Right lobe of liver (tissue), 6 donors: ENCODE data around the gene CAPN13. TPM values are rescaled to one million over a fixed set of nuclear protein-coding genes. Genes with fewer than 3 reads are reported as not detected.

Source experiments
- ATAC-seq, 4 donors: fragments of 200-7000 bp; cut with Tn5 transposase; one replicate each; pipeline ENCODE4 v1.9.1; 2020; ENCODE audit warnings: mild to moderate bottlenecking in 4 of 4, moderate library complexity in 4 of 4
- DNase-seq, 3 donors: peaks; one replicate each; pipeline ENCODE4 v3.0.0-alpha.2; 2020
- H3K27ac ChIP-seq, 3 donors: fragments of 200-600 bp; one replicate each; pipeline ENCODE4 v1.8.0; 2022
- H3K27me3 ChIP-seq, 2 donors: fragments of 200-600 bp; one replicate each; pipeline ENCODE4 v1.8.0; 2022
- H3K36me3 ChIP-seq, 4 donors: fragments of 200-600 bp; sonication (generic) in 1 of 4; one replicate each; pipeline versions ENCODE4 v1.5.1 to v1.8.0; 2017 to 2022; ENCODE audit warnings: control low read depth in 1 of 4
- H3K4me1 ChIP-seq, 4 donors: fragments of 200-600 bp; sonication (generic) in 1 of 4; one replicate each; pipeline versions ENCODE4 v1.5.1 to v1.8.0; 2017 to 2022; ENCODE audit warnings: control low read depth in 1 of 4
- H3K4me3 ChIP-seq, 3 donors: fragments of 200-600 bp; one replicate each; pipeline ENCODE4 v1.8.0; 2022
- H3K9me3 ChIP-seq, 4 donors: fragments of 200-600 bp; sonication (generic) in 1 of 4; one replicate each; pipeline versions ENCODE4 v1.5.1 to v1.8.0; 2017 to 2022; ENCODE audit warnings: control low read depth in 1 of 4
- CTCF ChIP-seq, 4 donors: fragments of 200-600 bp in 3 of 4; fragments of 450-650 bp in 1 of 4; IDR thresholded peaks; one replicate each; pipeline versions ENCODE4 v1.5.1 to v1.8.0; 2016 to 2022; ENCODE audit warnings: antibody characterized with exemption in 4 of 4, mild to moderate bottlenecking in 2 of 4
- POLR2A ChIP-seq: fragments of 450-650 bp; IDR thresholded peaks from one replicate; pipeline ENCODE4 v1.6.1; 2017; ENCODE audit warnings: antibody characterized with exemption, mild to moderate bottlenecking
- WGBS: methylation state at CpG from one replicate; pipeline ENCODE4 v1.1.6; 2018; ENCODE audit warnings: low coverage, low lambda C conversion rate; ENCODE audit not compliant: insufficient coverage; ENCODE audit errors: missing lambda C conversion rate; 5-methylcytosine and 5-hydroxymethylcytosine counted together
- intact Hi-C, 2 donors: fragments of 100-400 bp; cut with DNase I; formaldehyde crosslinking; loops; one replicate each; pipeline versions ENCODE4 v1.11.2 to v1.14.1; 2022
- total RNA-seq, 6 experiments: library from RNA; depleted of rRNA in 2 of 6; stranded (reverse); fragments of >200 nt in 2 of 6; fragmentation: NEBNext Ultra II Directional in 3 of 6; extraction: Animal tissue kit (Norgen Biotek cat#: 25700) in 3 of 6; gene quantifications; one replicate each; pipeline versions ENCODE4 v1.1.0 to v1.2.4, GENCODE V29; 2016 to 2023
- donor health status: DM: no; HTN: yes; CAD: no.
- donor health status: DM: no; HTN: no; CAD: no.
- donor health status: DM: no; HTN: no; CAD: no.
- donor health status: DM: no; HTN: yes; CAD: no.
- donor health status: DM: no; HTN: yes; CAD: no.

CAPN13 gene
- total RNA-seq, 6 experiments from 2014 or later: 0.09 to 3.8 (median 1.00) TPM; not detected in 2

GRCh38 chr2:30809938-30810337 is 2.7 kb upstream of the CAPN13 start:
- Histone ChIP-seq H3K4me3 (no peak overlapping the region), H3K27me3 (no peaks in the 10 kb centered on the region), H3K27ac (no peak overlapping the region), H3K9me3 (no peaks in the 10 kb centered on the region), H3K4me1 (no peaks in the 10 kb centered on the region), H3K36me3 (no peaks in the 10 kb centered on the region)
- TF ChIP-seq CTCF (IDR thresholded peaks at IDR 0.05): no peak
- no peak for TF ChIP-seq POLR2A
- intact Hi-C loops: no loop called here
- ATAC-seq: no peak
- DNase-seq: no peak
- WGBS: 63% methylated on average over 4 of the region's 4 CpGs

GRCh38 chr2:30808695-30809094 is 1.4 kb upstream of the CAPN13 start:
- no peak for TF ChIP-seq POLR2A
- TF ChIP-seq CTCF (IDR thresholded peaks at IDR 0.05): no peak
- no peak for ATAC-seq

GRCh38 chr2:30803281-30803680 is 4.0 kb downstream of the CAPN13 start:
- no peaks in the 10 kb centered on the region for H3K36me3 ChIP-seq
- no peak for ATAC-seq
- whole genome bisulfite sequencing: 70% methylated on average over 2 of the region's 6 CpGs
- H3K27ac ChIP-seq: peak overlapping the region in 1 of 3 donors; percentile 38
- DNase-seq: no peak
- H3K4me3 ChIP-seq: no peak overlapping the region
- TF ChIP-seq CTCF (IDR thresholded peaks at IDR 0.05): no peak
- TF ChIP-seq POLR2A: no peak
- no peaks in the 10 kb centered on the region for H3K9me3 ChIP-seq
- peaks cover 0 to 14% (median 0%) of the 10 kb centered on the region in 4 donors for H3K4me1 ChIP-seq
- intact Hi-C loops: no loop called here
- H3K27me3 ChIP-seq: no peaks in the 10 kb centered on the region

More at GRCh38 chr2:30808695-30809094, 1.4 kb upstream of the CAPN13 start:
- intact Hi-C loops: no loop called here
- no peaks in the 10 kb centered on the region for H3K9me3 ChIP-seq
- H3K36me3 ChIP-seq: no peaks in the 10 kb centered on the region
- no peak overlapping the region for H3K27ac ChIP-seq
- peaks cover 0 to 8% (median 0%) of the 10 kb centered on the region in 4 donors for H3K4me1 ChIP-seq
- no peaks in the 10 kb centered on the region for H3K27me3 ChIP-seq
- DNase-seq: no peak
- no peak overlapping the region for H3K4me3 ChIP-seq
- WGBS: 90% methylated on average over 2 of the region's 4 CpGs

GRCh38 chr2:30802611-30803010 is 4.6 kb downstream of the CAPN13 start:
- TF ChIP-seq POLR2A (no peak), CTCF (IDR thresholded peaks at IDR 0.05) (no peak)
- ATAC-seq (no peak), DNase-seq (no peak)
- no peaks in the 10 kb centered on the region for H3K9me3 ChIP-seq
- no peak overlapping the region for H3K27ac ChIP-seq
- peaks cover 0 to 14% (median 0%) of the 10 kb centered on the region in 4 donors for H3K4me1 ChIP-seq
- H3K27me3 ChIP-seq: no peaks in the 10 kb centered on the region
- H3K4me3 ChIP-seq: no peak overlapping the region
- H3K36me3 ChIP-seq: no peaks in the 10 kb centered on the region
- 83% methylated on average over 1 of the region's 4 CpGs for WGBS
- intact Hi-C loops: no loop called here
